CD4-positive, alpha-beta T cell treated with Interleukin-6 at 100 ng/mL for 8 hours (primary cell): Measurements from ENCODE around the gene ARL16.
A peak's percentile ranks its signal among the peaks of the same experiment; 100 is the strongest.

Source experiments
- DNase-seq: peaks from one replicate; pipeline ENCODE4 v3.0.0-alpha.2; 2020; ENCODE audit warnings: mixed read lengths, low spot score

ARL16 gene

DNA sequence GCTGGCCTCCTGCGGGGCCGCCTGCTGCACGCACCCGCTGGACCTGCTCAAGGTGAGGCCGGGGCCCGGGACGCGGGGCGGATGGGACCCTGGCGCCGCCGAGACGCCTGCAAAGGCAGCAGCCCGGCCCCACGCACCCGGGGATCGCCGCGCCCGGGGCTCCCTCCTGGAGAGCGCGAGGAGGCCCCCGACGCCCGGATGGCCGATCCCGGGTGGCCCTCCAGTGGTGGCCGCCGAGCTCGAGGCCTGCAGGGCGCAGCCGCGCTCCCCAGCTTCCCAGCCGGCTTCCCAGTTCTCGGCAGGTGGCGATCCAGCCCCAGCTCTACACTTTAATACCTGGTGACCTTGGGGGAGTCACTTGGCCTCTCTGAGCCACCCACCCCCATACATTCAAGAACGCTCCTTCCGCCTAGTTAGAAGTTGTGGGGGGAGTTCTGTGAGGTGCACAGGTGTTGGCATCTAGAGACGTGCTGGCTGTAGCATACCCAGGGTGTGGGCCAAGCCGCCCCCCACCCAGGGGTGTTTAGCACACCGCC is 28.9 kb upstream of the ARL16 start:
- DNase-seq = no peak

DNA sequence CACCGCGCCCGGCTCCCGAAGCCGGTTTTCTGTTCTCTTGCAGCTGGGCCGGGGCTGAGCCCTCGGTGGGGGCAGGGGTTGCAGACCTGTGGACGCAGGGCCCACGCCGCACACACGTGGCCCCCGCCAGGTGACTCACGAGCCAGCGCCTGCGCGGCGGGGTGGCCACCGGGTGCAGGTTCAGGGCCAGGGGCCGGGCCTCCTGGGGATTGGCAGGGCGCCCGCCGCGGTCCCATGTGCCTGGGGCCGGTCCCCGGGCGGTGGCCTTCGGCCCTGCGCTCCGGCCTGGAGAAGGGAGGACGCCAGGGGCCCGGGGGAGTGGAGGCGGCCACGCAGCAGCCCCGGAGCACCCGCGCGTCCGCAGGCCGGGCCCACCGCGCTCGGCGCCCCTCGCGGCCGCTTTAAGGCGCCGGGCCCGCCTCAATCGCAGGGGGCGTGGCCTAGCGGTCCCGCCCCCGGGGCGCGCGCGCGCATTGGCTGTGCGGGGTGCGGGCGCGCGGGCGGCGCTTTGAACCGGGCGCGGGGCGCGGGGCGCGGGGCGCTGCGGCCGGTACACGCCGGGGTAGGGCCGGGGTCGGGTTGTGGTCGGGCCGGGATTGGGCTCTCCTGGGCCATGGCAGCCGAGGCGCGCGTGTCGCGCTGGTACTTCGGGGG is 28.3 kb upstream of the ARL16 start, which contains the start of gene SLC25A10:
SLC25A10 (plus strand) TSS at position 471 of the 654 bp plus-strand sequence; CDS start at position 614, 143 bp downstream.
- peak; percentile 79 for DNase-seq

DNA sequence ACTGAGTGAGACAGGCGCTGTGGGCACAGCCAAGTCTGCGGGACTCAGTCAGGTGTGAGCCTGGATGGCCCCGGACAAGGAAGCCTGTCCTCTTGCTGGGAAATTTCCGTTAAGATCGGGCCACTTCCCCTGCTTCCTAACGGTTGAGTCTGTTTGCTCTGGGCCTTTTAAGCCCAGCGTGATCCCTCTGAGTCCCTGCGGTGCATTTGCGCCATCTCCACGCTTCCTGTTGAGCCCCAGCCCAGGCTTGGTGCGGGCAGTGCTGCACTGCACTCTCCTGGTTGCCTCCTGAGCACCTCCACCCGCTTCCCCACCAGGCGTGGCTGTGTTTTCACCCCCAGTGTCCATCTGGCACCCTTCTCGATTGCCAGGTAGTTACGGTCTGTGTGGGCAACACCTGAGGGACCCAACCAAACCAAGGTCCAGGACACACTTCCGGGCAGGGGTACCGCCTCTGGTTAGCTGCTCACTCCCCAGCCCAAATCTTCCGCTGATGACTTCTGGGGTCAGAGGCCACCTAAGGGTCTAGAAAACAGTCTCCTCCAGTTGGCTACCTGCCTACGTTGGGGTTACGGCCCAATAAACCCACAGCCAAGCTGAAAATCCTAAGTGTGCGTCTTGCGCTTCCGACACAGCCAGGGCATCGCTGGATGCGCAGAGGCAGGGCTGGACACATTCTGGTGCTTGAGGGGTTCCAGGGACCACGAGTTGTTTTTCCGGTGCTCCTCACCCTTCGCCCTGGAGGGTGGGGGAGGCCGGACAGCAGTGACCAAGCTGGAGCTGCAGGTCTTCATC is 27.1 kb upstream of the ARL16 start:
- DNase-seq = no peak

DNA sequence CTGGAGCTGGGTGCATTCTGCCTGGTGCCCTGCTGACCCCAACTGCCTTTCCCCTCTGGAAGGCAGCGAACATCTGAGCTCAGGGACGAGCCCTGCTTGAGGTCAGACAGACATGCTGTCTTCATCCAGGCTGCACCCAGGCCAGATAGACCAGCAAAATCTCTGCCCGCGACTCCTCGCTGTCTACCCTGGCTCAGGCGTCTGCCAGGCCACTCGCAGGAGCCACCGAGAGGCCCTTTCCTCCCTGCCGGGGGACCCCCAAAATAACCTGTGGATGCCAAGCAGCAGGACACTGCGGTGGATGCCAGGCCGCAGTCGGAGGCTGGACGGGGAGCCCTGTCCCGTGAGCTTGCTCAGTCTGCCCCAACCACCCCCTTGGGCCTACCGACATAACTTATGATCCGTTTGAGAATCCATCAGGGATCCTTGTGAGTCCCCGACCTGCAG is 25.2 kb upstream of the ARL16 start:
- no peak for DNase-seq

DNA sequence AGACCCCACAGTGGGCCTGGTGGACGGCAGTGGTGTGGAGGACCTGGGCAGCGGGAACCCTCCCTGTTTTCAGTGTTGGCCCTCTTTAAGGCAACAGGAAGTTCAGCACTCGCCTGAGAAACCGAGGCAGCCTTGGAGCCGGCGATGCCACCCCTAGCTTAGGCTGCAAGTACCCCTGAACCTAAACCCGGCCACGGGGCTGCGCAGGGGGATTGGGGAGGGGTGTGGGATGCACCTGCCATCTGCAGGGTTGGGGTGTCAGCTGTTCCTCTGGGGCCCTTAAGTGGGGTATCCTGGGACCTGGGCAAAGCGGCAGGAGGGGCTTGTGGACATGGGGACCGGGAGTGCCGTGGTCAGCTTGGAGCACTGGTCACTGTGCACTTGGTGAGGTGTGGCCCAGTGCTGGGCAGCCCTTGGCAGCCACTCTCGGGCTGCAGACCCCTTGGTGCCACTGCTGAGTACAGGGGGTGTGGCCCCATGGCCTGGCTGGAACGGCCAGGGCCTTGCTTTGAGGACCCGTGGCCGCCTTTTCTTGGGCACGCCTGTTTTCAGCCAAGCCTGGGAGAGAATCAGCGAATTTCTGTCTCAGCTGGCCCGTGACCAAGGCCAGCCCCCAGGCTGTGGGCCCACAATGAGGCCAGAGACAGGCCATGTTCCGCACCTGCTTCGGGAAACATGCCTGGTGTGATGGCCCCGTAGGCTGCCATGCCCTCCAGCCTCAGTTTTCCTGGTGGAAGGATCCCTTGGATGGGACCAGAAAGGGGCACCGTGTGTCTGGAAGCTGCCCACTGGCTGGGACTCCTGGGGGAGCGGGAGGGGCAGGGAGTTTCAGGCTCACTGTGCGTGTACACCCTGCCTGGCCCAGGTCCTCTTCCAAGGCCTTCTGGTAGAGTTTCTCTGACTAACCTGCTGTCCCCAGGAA is 24.4 kb upstream of the ARL16 start:
- DNase-seq = no peak

DNA sequence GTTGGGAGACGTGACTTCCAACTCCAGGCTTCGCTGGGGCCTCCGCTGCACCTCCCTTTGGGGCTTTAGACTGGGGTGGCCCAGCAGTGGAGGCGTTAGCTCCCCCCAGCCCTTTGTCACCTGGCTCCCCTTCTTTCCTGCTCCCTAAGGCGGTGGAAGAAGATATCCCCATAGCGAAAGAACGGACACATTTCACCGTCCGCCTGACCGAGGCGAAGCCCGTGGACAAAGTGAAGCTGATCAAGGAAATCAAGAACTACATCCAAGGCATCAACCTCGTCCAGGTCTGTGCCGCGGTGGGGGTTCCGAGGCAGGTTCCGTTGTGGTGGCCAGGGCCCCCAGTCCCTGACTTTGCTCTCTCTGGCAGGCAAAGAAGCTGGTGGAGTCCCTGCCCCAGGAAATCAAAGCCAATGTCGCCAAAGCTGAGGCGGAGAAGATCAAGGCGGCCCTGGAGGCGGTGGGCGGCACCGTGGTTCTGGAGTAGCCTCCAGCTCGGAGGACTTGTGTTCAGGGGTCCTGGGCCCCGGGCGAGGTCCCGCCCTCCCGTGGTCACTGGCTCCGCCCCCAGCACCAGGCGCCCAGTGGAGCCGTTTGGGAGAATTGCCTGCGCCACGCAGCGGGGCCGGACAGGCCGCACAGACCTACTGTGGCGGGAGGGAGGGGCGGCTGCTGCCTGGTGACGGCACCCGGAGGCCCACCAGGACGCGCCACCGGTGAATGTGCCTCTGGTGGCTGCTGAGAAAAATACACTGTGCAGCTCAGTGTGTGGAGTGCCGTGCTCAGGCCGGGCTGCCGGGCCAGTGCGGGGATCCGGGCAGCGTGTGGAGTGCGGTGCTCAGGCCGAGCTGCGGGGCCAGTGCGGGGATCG is 23.4 kb upstream of the ARL16 start:
- DNase-seq = no peak

DNA sequence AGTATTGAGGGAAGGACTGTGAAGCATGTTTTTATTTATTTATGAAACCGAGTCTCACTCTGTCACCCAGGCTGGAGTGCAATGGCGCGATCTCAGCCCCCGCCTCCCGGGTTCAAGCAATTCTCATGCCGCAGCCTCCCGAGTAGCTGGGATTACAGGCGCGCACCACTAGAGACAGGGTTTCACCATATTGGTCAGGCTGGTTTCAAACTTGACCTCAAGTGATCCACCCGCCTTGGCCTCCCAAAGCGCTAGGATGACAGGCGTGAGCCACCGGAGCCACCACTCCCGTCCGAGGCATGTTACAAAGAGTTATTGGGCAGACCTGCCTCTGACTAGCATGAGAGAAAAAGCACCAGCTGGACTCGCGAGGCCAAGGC is 22.6 kb upstream of the ARL16 start:
- no peak for DNase-seq

DNA sequence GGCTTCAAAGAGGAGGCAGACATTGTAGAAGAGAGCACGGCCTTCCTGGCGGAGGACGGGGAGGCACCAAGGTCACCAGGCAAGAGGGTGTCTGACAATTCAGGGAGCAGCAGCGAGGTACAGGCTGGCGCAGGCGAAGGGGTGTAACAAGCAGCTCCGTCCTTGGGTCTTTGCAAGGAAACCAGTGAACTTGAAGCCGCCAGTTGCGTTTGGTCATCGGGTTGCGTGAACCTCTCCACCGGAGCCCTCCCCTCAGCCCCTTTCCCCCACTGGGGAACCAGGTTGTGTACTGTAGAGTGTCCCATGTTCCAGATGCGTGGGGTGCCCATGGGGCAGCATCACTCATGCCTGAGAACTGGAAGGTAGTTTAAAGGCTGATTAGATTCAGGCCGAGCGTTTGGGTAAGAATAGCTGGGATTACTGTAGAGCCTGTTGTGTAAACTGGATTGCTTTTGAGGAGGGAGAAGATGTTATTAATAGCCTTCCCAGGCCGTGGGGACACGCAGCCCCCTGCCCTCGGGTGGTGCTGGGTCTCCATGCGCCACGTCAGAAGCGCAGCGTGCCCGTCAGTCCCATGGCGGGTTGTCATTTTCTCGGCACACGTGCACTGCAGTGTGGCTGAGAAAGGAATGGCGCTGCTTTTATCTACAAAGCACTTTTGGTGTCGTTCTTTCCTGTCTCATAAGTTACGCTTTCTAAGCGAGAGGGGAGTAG is 22.1 kb upstream of the ARL16 start:
- no peak for DNase-seq

DNA sequence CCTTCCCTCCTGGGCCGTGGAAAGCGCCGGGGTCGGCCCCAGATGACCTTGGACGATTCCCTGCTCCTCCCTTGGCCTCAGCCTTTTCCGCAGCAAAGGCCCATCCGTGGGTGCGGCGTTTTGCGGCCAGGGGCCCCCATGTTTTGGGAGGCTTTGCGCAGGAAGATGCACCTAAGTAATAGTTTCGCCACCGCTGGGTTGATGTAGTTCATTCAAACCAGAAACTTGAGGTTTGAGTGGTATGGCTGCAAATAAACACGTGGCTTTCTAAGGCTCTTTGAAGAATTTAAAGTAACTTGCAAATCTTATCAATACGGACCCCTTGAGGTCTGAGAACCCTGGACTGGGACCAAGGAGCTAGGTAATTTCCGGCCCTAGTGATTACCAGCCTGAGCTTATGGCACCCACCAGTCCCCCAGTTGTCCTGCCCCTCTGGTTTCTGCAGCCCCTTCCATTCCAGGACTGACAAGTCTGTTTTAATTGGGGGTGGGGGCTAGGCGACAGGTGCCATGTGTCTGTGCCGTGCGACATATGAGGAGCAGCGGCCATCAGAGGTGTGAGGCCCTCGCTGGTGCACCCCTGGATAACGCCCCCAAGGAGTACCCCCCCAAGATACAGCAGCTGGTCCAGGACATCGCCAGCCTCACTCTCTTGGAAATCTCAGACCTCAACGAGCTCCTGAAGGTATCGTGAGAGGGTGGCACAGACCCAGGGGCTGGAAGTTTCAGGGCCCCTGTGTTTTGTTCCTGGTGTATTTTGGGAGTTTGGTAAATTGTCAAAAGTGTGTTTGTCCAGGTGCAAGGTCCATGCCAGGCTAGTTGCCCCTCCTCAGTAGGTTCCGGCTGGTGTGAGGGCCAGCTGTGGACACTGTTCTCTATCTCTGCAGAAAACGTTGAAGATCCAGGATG is 20.4 kb upstream of the ARL16 start:
- no peak for DNase-seq

DNA sequence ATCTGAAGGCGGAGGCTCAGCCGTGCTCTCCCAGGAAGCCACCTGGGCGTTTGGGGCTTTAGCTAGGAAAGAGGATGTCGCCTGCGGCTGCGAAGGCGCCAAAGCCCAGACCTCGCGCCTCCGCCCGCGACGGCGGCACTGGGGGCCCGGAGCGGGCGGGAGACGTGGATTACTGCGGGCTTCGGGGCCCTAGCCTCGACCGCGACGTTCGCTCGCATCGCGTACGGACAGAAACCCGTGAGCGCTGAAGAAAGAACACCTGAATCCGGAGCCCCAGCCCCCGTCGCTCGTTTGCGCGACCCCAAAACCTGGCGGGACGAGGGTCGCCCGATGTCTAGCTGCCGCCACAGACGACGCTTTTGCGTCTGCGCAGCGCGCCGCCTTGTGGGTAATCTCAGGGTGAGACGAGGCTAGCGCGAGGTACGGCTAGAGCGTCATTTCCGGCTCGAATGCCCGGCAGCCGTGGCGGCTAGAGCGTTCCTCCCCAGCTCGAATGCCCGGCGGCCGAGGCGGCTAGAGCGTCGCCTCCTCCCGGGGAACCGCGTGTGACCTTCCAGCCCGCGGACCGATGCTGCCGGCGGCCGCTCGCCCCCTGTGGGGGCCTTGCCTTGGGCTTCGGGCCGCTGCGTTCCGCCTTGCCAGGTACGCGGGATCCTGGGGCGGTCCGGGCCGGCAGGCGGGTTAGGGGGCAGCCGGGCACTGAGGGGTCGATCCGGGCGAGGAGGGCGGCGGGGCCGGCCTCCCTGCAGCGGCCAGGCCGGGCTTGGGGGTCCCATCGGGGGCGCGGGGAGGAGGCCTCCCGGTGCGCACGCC is 19.5 kb upstream of the ARL16 start, which contains the start of gene MRPL12:
MRPL12 (plus strand) TSS at position 434 of the 813 bp plus-strand sequence; CDS start at position 569, 135 bp downstream.
- DNase-seq = peak; percentile 87

DNA sequence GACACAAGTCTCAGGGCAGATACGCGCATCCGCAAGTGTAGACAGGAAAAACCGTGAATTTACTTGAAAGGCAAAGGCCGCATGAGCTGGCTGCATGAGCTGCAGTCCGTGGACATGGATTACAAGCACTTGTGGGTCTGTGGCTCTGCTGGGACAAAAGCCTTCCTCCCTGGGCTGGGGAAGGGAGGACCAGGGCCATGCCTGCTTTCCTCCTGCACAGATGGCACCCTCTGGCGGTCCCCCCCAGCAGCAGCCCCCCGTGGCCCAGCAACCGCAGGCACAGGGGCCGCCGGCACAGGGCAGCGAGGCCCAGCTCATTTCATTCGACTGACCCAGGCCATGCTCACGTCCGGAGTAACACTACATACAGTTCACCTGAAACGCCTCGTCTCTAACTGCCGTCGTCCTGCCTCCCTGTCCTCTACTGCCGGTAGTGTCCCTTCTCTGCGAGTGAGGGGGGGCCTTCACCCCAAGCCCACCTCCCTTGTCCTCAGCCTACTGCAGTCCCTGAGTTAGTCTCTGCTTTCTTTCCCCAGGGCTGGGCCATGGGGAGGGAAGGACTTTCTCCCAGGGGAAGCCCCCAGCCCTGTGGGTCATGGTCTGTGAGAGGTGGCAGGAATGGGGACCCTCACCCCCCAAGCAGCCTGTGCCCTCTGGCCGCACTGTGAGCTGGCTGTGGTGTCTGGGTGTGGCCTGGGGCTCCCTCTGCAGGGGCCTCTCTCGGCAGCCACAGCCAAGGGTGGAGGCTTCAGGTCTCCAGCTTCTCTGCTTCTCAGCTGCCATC is 17.9 kb upstream of the ARL16 start:
- no peak for DNase-seq

DNA sequence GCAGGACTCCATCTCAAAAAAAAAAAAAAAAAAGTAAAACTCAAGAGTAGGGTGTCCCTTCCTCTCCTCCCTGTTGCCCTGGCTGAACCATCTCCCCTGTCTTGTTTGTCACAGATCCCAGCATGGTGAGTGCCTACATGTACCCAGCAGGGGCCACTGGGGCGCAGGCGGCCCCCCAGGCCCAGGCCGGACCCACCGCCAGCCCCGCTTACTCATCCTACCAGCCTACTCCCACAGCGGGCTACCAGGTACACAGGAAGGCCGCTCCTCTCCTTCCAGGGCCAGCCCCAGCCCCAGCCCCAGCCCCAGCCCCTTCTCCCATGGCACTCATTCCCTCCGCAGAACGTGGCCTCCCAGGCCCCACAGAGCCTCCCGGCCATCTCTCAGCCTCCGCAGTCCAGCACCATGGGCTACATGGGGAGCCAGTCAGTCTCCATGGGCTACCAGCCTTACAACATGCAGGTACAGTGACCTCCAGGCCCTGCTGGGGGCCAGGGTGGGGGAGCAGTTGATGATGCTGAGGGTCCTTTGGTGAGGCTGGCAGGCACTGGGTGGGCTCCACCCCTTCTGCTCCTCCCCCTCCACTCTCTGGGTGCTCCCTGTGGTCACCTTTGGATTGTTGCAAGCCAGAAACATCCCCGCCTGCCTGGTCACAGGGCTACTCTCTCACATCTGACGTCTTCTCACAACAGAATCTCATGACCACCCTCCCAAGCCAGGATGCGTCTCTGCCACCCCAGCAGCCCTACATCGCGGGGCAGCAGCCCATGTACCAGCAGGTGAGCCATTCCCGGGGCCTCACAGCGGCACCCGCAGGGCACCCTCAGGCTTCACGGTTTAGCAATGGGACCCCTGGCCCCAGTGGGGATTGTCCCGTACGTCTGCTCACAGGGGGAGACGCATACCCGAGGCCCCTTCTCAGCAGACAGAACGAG is 17.0 kb upstream of the ARL16 start:
- no peak for DNase-seq

DNA sequence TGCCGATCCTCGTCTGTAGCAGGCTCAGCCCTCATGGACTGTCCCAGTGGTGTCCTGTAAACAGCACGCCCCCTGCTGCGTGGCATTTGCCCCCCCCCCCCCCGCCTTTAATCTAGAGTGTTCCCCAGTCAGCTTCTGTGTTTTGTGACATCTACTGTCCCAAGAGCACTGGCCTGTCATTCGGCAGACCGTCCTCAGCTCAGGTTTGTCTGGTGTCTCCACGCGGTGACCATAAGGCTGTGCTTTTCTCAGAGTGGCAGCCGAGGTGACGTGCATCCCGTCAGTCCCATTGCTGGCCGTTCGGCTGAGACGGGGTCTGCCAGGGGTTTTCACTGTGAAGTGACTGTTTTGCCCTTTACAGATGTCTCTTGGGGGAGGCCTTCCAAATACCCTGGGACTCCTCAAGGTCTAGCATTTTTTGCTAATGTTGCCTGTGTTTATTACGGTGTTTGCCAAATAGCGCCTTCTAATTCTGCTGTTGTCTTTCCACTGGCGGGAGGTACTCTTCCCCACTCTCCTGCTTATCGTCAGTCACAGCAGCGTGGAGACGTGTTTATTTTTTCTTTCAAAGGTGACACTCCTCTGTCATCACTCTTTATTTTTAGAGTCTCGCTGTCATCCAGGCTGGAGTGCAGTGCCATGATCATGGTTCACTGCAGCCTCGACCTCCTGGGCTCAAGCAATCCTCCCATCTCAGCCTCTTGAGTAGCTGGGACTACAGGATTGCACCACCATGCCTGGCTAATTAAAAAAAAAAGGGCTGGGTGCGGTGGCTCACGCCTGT is 13.9 kb upstream of the ARL16 start:
- no peak for DNase-seq

DNA sequence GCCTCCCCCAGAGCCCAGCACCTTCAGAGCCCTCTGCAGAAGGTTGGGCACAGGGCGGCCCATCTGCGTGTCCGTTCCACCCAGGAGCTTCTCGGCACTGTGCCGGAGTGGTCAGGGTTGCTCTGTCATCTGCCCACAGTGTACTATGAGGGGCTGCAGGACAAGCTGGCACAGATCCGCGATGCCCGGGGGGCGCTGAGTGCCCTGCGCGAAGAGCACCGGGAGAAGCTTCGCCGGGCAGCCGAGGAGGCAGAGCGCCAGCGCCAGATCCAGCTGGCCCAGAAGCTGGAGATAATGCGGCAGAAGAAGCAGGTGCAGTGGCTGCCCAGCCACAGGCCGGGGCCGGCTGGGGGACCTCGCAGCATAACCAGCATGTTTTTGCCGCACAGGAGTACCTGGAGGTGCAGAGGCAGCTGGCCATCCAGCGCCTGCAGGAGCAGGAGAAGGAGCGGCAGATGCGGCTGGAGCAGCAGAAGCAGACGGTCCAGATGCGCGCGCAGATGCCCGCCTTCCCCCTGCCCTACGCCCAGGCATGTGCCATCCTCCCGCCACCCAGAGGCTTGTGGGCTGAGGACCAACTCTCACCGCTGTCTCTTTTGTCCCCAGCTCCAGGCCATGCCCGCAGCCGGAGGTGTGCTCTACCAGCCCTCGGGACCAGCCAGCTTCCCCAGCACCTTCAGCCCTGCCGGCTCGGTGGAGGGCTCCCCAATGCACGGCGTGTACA is 12.8 kb upstream of the ARL16 start:
- DNase-seq = no peak

DNA sequence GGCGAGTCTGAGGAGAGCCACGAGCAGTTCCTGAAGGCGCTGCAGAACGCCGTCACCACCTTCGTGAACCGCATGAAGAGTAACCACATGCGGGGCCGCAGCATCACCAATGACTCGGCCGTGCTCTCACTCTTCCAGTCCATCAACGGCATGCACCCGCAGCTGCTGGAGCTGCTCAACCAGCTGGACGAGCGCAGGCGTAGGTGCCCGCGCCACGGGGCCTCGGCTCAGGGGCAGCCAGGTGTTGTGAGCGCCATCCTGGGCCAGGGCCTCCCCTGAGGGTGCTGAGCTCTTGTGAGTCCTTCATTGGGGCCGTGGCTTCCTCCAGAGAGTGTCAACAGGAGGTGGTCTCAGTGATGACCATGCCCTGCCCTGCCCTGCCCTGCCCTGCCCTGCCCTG is 12.2 kb upstream of the ARL16 start:
- no peak for DNase-seq
